ENCODE data around the gene HRAS.
A peak's percentile ranks its signal among the peaks of the same experiment; 100 is the strongest.

- TF ChIP-seq SP1 (IDR thresholded peaks at IDR 0.05; ENCODE audit: low read depth, low read length) (0 out of 2 replicates have a peak, but pooled peaks have one; percentile 59), TAF7 (optimal IDR thresholded peaks at IDR 0.05; ENCODE audit: borderline replicate concordance, low read depth, low read length) (peak; percentile 44), ATF3 (IDR thresholded peaks at IDR 0.05; ENCODE audit: insufficient read depth, low read depth, low read length) (peak; percentile 91), GABPA (IDR thresholded peaks at IDR 0.05; ENCODE audit: borderline replicate concordance, insufficient read depth, low read length) (no peak; the same call in 1 of the 2 replicates), JUN (IDR thresholded peaks at IDR 0.05; ENCODE audit: low read depth, low read length) (no peak), RAD21 (IDR thresholded peaks at IDR 0.05 in 1 of 2, conservative IDR thresholded peaks at IDR 0.05 in 1 of 2; ENCODE audit: low read depth in 2 of 2, low read length in 2 of 2) (no peak), CTCF (IDR thresholded peaks at IDR 0.05; ENCODE audit: control extremely low read depth in 1 of 3, insufficient read depth in 1 of 3, low read depth in 1 of 3, low read length in 3 of 3) (0 out of 4 replicates have a peak, but pooled peaks of 1 of the 3 experiments have one; percentile 5)
Measured at GRCh38 chr11:506238-506994, 29.0 kb downstream of the HRAS start.

Data from H1 (cell line).